ENCODE measurements around the gene MYCN.

DNA sequence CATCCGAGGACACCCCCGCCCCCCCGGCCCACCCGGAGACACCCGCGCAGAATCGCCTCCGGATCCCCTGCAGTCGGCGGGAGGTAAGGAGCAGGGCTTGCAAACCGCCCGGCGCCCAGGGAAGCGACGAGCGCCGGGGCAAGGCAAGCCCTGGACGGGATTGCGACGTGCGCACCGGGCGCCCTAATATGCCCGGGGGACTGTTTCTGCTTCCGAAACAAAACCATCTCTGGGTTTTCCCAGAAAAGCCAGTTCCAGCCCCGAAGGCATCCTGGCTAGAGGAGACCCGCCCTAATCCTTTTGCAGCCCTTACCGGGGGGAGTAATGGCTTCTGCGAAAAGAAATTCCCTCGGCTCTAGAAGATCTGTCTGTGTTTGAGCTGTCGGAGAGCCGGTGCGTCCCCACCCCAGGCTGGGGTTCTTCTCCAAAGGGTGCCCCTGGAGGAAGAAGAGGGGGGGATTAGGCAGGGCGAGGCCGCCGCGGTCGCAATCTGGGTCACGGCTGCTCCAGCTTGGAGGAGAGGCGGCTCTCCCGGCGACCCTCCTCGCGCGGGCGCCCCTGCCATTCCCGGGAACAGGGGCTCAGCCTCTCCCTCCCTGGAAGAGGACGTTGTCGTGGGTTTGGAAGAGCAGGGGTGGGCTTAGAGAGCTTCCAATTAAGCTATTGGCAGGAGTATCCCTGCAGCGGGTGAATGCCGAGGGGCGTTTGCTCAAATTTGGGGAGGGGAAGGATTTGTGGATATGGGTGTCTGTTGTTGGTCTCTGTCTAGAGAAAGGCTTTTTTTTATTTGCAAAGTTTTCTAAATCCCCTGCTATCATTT is 521 bp downstream of the MYCN start:
- TF ChIP-seq, protein P1, sequence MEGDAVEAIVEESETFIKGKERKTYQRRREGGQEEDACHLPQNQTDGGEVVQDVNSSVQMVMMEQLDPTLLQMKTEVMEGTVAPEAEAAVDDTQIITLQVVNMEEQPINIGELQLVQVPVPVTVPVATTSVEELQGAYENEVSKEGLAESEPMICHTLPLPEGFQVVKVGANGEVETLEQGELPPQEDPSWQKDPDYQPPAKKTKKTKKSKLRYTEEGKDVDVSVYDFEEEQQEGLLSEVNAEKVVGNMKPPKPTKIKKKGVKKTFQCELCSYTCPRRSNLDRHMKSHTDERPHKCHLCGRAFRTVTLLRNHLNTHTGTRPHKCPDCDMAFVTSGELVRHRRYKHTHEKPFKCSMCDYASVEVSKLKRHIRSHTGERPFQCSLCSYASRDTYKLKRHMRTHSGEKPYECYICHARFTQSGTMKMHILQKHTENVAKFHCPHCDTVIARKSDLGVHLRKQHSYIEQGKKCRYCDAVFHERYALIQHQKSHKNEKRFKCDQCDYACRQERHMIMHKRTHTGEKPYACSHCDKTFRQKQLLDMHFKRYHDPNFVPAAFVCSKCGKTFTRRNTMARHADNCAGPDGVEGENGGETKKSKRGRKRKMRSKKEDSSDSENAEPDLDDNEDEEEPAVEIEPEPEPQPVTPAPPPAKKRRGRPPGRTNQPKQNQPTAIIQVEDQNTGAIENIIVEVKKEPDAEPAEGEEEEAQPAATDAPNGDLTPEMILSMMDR (IDR thresholded peaks at IDR 0.05) = no peak
- TF ChIP-seq POLR2A (IDR thresholded peaks at IDR 0.05) = no peak
